KMS-11 (cell line): ENCODE data around the gene NAT10.

Experiments
- H2AFZ ChIP-seq: fragments of 200-600 bp; sonication (generic); 2 replicates; pipeline ENCODE4 v1.6.1; 2016; ENCODE audit warnings: antibody characterized with exemption, mixed run types, low read depth
- H3K27ac ChIP-seq: fragments of 200-600 bp; sonication (generic); 2 replicates; pipeline ENCODE4 v1.6.1; 2016; ENCODE audit warnings: mild to moderate bottlenecking, mixed run types
- H3K27me3 ChIP-seq: fragments of 200-600 bp; sonication (generic); 2 replicates; pipeline ENCODE4 v1.6.1; 2017; ENCODE audit warnings: mild to moderate bottlenecking, low read depth, mixed run types, moderate library complexity; ENCODE audit not compliant: insufficient read depth
- H3K36me3 ChIP-seq: fragments of 200-600 bp; sonication (generic); 2 replicates; pipeline ENCODE4 v1.6.1; 2017; ENCODE audit warnings: mild to moderate bottlenecking, mixed run types; ENCODE audit not compliant: insufficient read depth
- H3K4me1 ChIP-seq: fragments of 200-600 bp; sonication (generic); 2 replicates; pipeline ENCODE4 v1.6.1; 2016; ENCODE audit warnings: mild to moderate bottlenecking, low read depth, mixed run types; ENCODE audit not compliant: poor library complexity, severe bottlenecking
- H3K4me2 ChIP-seq: fragments of 200-600 bp; sonication (generic); 2 replicates; pipeline ENCODE4 v1.7.0; 2016; ENCODE audit warnings: mild to moderate bottlenecking, mixed run types
- H3K4me3 ChIP-seq: fragments of 200-600 bp; sonication (generic); IDR thresholded peaks from 2 replicates; pipeline ENCODE4 v1.6.1; 2017; ENCODE audit warnings: low read depth, low read length, mixed read lengths; ENCODE audit not compliant: insufficient read depth
- H3K79me2 ChIP-seq: fragments of 200-600 bp; sonication (generic); 2 replicates; pipeline ENCODE4 v1.6.1; 2016; ENCODE audit warnings: low read depth, mixed run types; ENCODE audit not compliant: insufficient read depth
- H3K9ac ChIP-seq: fragments of 200-600 bp; sonication (generic); 2 replicates; pipeline ENCODE4 v1.6.1; 2016; ENCODE audit warnings: mild to moderate bottlenecking, mixed run types
- H4K20me1 ChIP-seq: fragments of 200-600 bp; sonication (generic); 2 replicates; pipeline ENCODE4 v1.6.1; 2016; ENCODE audit warnings: mild to moderate bottlenecking, mixed run types; ENCODE audit not compliant: insufficient read depth
- TF ChIP-seq, protein P1 (sequence below): fragments of 200-600 bp; sonication (generic); conservative IDR thresholded peaks from 2 replicates; pipeline ENCODE4 v1.6.1; 2017; ENCODE audit warnings: low read depth, mild to moderate bottlenecking, antibody characterized with exemption, low read length, moderate library complexity, mixed read lengths

Gene NAT10

DNA sequence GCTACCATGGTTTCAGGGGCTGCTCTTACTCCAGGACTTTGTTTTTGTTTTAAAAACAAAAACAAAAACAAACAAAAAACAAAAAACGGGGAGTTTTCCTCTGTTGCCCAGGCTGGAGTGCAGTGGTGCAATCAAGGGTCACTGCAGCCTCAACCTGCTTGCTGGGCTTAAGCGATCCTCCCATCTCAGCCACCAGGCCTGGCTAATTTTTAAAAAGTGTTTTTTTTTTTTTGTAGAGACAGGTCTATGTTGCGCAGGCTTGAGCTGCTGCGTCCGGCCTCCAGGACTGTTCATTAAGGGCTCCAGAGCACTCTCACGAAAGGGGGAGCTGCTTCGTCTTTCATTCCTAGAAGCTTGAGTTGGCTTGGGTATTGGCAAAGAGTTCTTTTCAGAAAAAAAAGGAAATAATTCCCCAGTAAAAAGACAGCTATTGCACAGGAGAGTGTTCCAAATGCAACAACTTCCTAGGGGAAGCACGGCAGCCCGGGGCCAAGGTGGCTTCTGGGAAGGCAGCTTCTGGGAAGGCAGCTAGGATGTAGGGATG lies 78.5 kb downstream of the NAT10 start:
- no peaks in the 10 kb centered on the region for H4K20me1 ChIP-seq
- H2AFZ ChIP-seq = no peak overlapping the region
- no peaks in the 10 kb centered on the region for H3K36me3 ChIP-seq
- H3K4me1 ChIP-seq = no peaks in the 10 kb centered on the region
- no peak overlapping the region for H3K4me3 ChIP-seq
- TF ChIP-seq, protein P1, sequence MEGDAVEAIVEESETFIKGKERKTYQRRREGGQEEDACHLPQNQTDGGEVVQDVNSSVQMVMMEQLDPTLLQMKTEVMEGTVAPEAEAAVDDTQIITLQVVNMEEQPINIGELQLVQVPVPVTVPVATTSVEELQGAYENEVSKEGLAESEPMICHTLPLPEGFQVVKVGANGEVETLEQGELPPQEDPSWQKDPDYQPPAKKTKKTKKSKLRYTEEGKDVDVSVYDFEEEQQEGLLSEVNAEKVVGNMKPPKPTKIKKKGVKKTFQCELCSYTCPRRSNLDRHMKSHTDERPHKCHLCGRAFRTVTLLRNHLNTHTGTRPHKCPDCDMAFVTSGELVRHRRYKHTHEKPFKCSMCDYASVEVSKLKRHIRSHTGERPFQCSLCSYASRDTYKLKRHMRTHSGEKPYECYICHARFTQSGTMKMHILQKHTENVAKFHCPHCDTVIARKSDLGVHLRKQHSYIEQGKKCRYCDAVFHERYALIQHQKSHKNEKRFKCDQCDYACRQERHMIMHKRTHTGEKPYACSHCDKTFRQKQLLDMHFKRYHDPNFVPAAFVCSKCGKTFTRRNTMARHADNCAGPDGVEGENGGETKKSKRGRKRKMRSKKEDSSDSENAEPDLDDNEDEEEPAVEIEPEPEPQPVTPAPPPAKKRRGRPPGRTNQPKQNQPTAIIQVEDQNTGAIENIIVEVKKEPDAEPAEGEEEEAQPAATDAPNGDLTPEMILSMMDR = no peak
- H3K79me2 ChIP-seq = no peaks in the 10 kb centered on the region
- no peaks in the 10 kb centered on the region for H3K27me3 ChIP-seq
- H3K9ac ChIP-seq = no peak overlapping the region
- no peak overlapping the region for H3K4me2 ChIP-seq
- no peak overlapping the region for H3K27ac ChIP-seq

DNA sequence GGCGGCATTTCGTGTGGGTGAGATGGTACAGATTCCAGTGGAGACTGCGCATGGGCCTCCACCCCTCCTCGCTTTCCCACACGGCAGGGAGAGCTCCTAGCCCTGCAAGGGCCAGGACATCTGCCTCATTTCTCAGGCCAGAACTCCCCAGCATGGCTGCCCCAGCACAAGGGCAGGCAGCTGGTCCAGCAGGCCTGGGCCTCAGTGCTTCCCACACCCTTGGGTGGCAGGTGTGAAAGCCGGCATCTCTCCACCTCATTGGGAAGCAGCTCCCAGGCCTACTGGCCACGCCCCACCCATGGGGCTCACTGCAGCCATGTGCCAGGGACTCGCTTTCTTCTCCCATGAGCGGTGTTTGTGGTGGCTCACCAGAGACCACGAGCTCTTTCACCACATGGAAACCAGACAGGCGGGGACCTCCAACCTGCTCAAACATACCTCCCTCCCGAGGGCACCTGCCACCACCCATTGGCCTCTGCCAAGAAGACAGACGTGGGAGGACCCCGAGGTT lies 79.1 kb downstream of the NAT10 start:
- no peaks in the 10 kb centered on the region for H3K27me3 ChIP-seq
- H3K79me2 ChIP-seq = no peaks in the 10 kb centered on the region
- H3K36me3 ChIP-seq = no peaks in the 10 kb centered on the region
- H3K27ac ChIP-seq = no peak overlapping the region
- H3K4me3 ChIP-seq = no peak overlapping the region
- H3K4me1 ChIP-seq = no peaks in the 10 kb centered on the region
- H3K9ac ChIP-seq = no peak overlapping the region
- no peak overlapping the region for H3K4me2 ChIP-seq
- H2AFZ ChIP-seq = no peak overlapping the region
- TF ChIP-seq, protein P1 = no peak
- H4K20me1 ChIP-seq = no peaks in the 10 kb centered on the region

DNA sequence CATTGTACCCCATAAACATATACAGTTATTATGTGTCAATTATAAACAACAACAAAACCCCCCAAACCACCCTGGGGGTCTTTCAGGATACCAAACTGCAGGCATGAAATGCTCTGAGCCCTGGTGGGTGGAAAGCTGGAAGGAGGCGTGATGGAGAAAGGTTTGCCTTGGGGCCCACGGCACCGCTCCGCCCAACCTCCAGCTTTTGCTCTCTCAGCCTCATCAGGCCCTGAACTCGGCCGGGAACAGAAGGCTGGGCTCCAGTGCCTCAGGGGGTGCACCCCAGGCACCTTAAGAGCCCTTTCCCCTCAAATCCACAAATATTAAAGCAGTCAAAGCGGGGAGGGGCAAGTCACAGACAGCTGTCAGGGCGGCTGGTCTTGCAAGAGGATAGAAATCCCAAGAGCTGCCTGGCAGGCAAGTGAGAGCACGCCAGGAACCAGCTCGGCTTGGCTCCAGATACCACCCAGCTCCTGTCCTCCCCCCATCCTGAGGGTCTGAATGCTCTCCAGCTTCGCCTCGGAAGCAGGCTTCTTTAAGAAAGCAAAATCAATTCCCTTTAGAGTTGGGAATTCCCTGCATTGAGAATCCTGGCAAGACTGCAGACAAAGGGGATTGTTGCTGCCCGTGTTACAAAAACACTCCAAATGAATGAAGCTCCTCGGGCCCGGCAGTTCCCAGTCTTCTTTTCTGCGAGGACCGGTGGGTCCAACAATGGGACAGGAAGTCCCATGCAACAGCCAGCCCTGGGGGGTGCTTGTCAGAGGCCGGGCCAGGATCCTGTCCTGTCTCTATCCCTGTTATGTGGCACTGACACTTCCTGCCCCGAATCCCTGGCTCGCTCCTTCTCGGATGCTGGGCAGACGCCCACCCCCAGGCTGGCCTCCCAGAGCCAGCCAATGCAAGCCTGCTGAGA lies 80.8 kb downstream of the NAT10 start:
- no peaks in the 10 kb centered on the region for H3K4me1 ChIP-seq
- H3K27me3 ChIP-seq = no peaks in the 10 kb centered on the region
- H3K4me3 ChIP-seq = no peak overlapping the region
- TF ChIP-seq, protein P1 = no peak
- H3K9ac ChIP-seq = no peak overlapping the region
- no peaks in the 10 kb centered on the region for H4K20me1 ChIP-seq
- H3K36me3 ChIP-seq = no peaks in the 10 kb centered on the region
- no peaks in the 10 kb centered on the region for H3K79me2 ChIP-seq
- no peak overlapping the region for H3K27ac ChIP-seq
- no peak overlapping the region for H2AFZ ChIP-seq
- no peak overlapping the region for H3K4me2 ChIP-seq

DNA sequence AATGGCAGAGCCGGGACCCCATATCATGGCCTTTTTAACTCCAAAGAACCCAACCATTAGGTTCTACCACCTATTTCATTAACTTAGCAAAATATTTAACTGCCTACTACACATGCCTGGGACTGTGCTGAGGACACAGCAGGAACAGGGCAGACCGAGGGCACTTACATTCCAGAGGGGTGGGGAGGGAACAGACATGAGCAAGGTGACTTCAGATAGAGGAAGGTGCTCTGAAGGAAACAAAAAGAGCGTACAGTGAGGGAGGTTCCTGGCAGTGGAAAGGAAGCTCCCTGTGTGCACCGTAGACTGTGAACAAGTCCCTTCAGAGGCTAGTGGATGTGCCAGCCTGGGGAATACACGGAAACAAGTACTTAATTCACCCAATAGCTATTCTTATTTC lies 82.8 kb downstream of the NAT10 start:
- no peaks in the 10 kb centered on the region for H4K20me1 ChIP-seq
- H3K4me1 ChIP-seq = peaks cover 4% of the 10 kb centered on the region
- no peaks in the 10 kb centered on the region for H3K36me3 ChIP-seq

More for the DNA sequence above, 82.8 kb downstream of the NAT10 start:
- Histone ChIP-seq H3K4me3 (no peak overlapping the region), H3K27me3 (no peaks in the 10 kb centered on the region), H3K4me2 (no peak overlapping the region), H3K9ac (no peak overlapping the region), H2AFZ (no peak overlapping the region), H3K27ac (no peak overlapping the region), H3K79me2 (no peaks in the 10 kb centered on the region)
- TF ChIP-seq, protein P1 = no peak
